Measurements from ENCODE around the gene FGA. TPM values are rescaled to one million over a fixed set of nuclear protein-coding genes. Genes with fewer than 3 reads are reported as not detected.

Gene FGA
- polyA plus RNA-seq (2012; rRNA removed), result not detected in 2 replicates
- polyA plus RNA-seq (2012; cell fraction: cytosol; rRNA removed), result 0.03 TPM in 1 of 2 replicates, not detected in the other
- not detected in 2 replicates for polyA plus RNA-seq (2012; cell fraction: nucleus; rRNA removed)

- no peak within 1 kb of the TSS for H3K9ac ChIP-seq
- ChIA-PET CTCF (no interaction called here), POLR2A (no interaction called here)
- WGBS (ENCODE audit: low lambda C conversion rate), result 6% methylated on average over 3 of the region's 3 CpGs
- no peak within 1 kb of the TSS for H3K27ac ChIP-seq (ENCODE audit: low read depth in 2 of 2, low read length in 1 of 2)
- H3K4me2 ChIP-seq, result no peak within 1 kb of the TSS
- no peaks in the 10 kb centered on the region for H3K79me2 ChIP-seq (ENCODE audit: insufficient read depth)
- H3K9me3 ChIP-seq, result no peaks in the 10 kb centered on the region
- H2AFZ ChIP-seq (ENCODE audit: low read depth), result no peak within 1 kb of the TSS
- H3K9me2 ChIP-seq, result no peaks in the 10 kb centered on the region
- H3K4me3 ChIP-seq (ENCODE audit: low read depth in 2 of 2, low read length in 1 of 2), result no peak within 1 kb of the TSS
- no peak for TF ChIP-seq MEF2A (IDR thresholded peaks at IDR 0.05; ENCODE audit: borderline replicate concordance, low read depth)
- no peaks in the 10 kb centered on the region for H4K20me1 ChIP-seq (ENCODE audit: insufficient read depth)
- H3F3A ChIP-seq (replicated peaks; ENCODE audit: insufficient read depth), result no peaks in the 10 kb centered on the region
- peaks cover 17% of the 10 kb centered on the region for H3K27me3 ChIP-seq (ENCODE audit: insufficient read depth)
- no peaks in the 10 kb centered on the region for H3K36me3 ChIP-seq (replicated peaks in 1 of 2; ENCODE audit: control insufficient read depth in 1 of 2, insufficient read depth in 2 of 2, low read length in 1 of 2)
- no peak for DNase-seq
- H3K4me1 ChIP-seq (ENCODE audit: control insufficient read depth in 1 of 2, insufficient read depth in 2 of 2, low read depth in 1 of 2, low read length in 1 of 2), result no peaks in the 10 kb centered on the region
Observed at GRCh38 chr4:154590329-154591006, at the start of gene FGA. Gene FGA (minus strand): TSS chr4:154590742. CDS start chr4:154590687, 55 bp downstream.

- H3K27ac ChIP-seq (ENCODE audit: low read depth in 2 of 2, low read length in 1 of 2), result no peak overlapping the region
- H3K79me2 ChIP-seq (ENCODE audit: insufficient read depth), result no peaks in the 10 kb centered on the region
- H3K9ac ChIP-seq, result no peak overlapping the region
- no peaks in the 10 kb centered on the region for H3K9me2 ChIP-seq
- WGBS (ENCODE audit: low lambda C conversion rate), result 2% methylated on average over 3 of the region's 3 CpGs
- H3K4me1 ChIP-seq (ENCODE audit: control insufficient read depth in 1 of 2, insufficient read depth in 2 of 2, low read depth in 1 of 2, low read length in 1 of 2), result no peaks in the 10 kb centered on the region
- H3K36me3 ChIP-seq (replicated peaks in 1 of 2; ENCODE audit: control insufficient read depth in 1 of 2, insufficient read depth in 2 of 2, low read length in 1 of 2), result no peaks in the 10 kb centered on the region
- POLR2A ChIA-PET, result no interaction called here
- no peak overlapping the region for H3K4me2 ChIP-seq
- DNase-seq, result no peak
- no peak overlapping the region for H3K4me3 ChIP-seq (ENCODE audit: low read depth in 2 of 2, low read length in 1 of 2)
- H3K27me3 ChIP-seq (ENCODE audit: insufficient read depth), result peaks cover 12% of the 10 kb centered on the region; the same call in 1 of the 2 replicates
- no peaks in the 10 kb centered on the region for H3F3A ChIP-seq (replicated peaks; ENCODE audit: insufficient read depth)
- H3K9me3 ChIP-seq, result no peaks in the 10 kb centered on the region
- CTCF ChIA-PET, result interaction anchor here (1.4 kb wide), 1 partner anchor 75 kb away, joined by 4 read pairs; no protein-coding TSS in a partner anchor
- H4K20me1 ChIP-seq (ENCODE audit: insufficient read depth), result no peaks in the 10 kb centered on the region
- no peak overlapping the region for H2AFZ ChIP-seq (ENCODE audit: low read depth)
- no peak for TF ChIP-seq NFIC (IDR thresholded peaks at IDR 0.05; ENCODE audit: borderline replicate concordance)
- no peak for TF ChIP-seq FOXM1 (IDR thresholded peaks at IDR 0.05; ENCODE audit: low read depth)
- no peak for TF ChIP-seq NRF1 (IDR thresholded peaks at IDR 0.05; ENCODE audit: low read depth, low read length)
- no peak for TF ChIP-seq FOSL2 (IDR thresholded peaks at IDR 0.05; ENCODE audit: borderline replicate concordance, low read depth)
- TF ChIP-seq POLR2AphosphoS5 (IDR thresholded peaks at IDR 0.05; ENCODE audit: low read depth, low read length), result no peak
- no peak for TF ChIP-seq EP300 (IDR thresholded peaks at IDR 0.05; ENCODE audit: borderline replicate concordance in 1 of 2, low read depth in 1 of 2, low read length in 1 of 2)
Observed at GRCh38 chr4:154634058-154634457, 43.5 kb upstream of the FGA start.

GRCh38 chr4:154631828-154632227, 41.3 kb upstream of the FGA start:
- no peaks in the 10 kb centered on the region for H3K9me3 ChIP-seq
- H3K9ac ChIP-seq, result no peak overlapping the region
- peaks cover 20% of the 10 kb centered on the region; the same call in 1 of the 2 replicates for H3K27me3 ChIP-seq (ENCODE audit: insufficient read depth)
- no peak overlapping the region for H3K4me3 ChIP-seq (ENCODE audit: low read depth in 2 of 2, low read length in 1 of 2)
- no peaks in the 10 kb centered on the region for H4K20me1 ChIP-seq (ENCODE audit: insufficient read depth)
- no peaks in the 10 kb centered on the region for H3K79me2 ChIP-seq (ENCODE audit: insufficient read depth)
- ChIA-PET POLR2A (no interaction called here), CTCF (interaction anchor here (0.6 to 0.8 kb wide), 2 partner anchors 9 to 112 kb away, joined by 3 read pairs; partner anchors contain the start of gene LRAT)
- no peaks in the 10 kb centered on the region for H3K36me3 ChIP-seq (replicated peaks in 1 of 2; ENCODE audit: control insufficient read depth in 1 of 2, insufficient read depth in 2 of 2, low read length in 1 of 2)
- 0% methylated on average over 2 of the region's 2 CpGs for WGBS (ENCODE audit: low lambda C conversion rate)
- no peak overlapping the region for H3K4me2 ChIP-seq
- DNase-seq, result no peak
- H3K4me1 ChIP-seq (ENCODE audit: control insufficient read depth in 1 of 2, insufficient read depth in 2 of 2, low read depth in 1 of 2, low read length in 1 of 2), result no peaks in the 10 kb centered on the region; a peak in 1 of 4 replicates
- H3K9me2 ChIP-seq, result no peaks in the 10 kb centered on the region
- H3F3A ChIP-seq (replicated peaks; ENCODE audit: insufficient read depth), result no peaks in the 10 kb centered on the region
- H3K27ac ChIP-seq (ENCODE audit: low read depth in 2 of 2, low read length in 1 of 2), result no peak overlapping the region
- no peak overlapping the region for H2AFZ ChIP-seq (ENCODE audit: low read depth)
- TF ChIP-seq TEAD4 (IDR thresholded peaks at IDR 0.05; ENCODE audit: borderline replicate concordance, insufficient read depth) (no peak), FOXJ3 (CRISPR knock-in tag; IDR thresholded peaks at IDR 0.05) (no peak), SIN3A (IDR thresholded peaks at IDR 0.05; ENCODE audit: borderline replicate concordance, low read depth, low read length) (no peak), ZBTB33 (IDR thresholded peaks at IDR 0.05; ENCODE audit: borderline replicate concordance, low read depth) (no peak), REST (IDR thresholded peaks at IDR 0.05; ENCODE audit: low read depth, low read length) (no peak), FOSL2 (IDR thresholded peaks at IDR 0.05; ENCODE audit: borderline replicate concordance, low read depth) (no peak), GABPA (IDR thresholded peaks at IDR 0.05; ENCODE audit: low read depth) (no peak), ELF1 (IDR thresholded peaks at IDR 0.05) (no peak), MXI1 (IDR thresholded peaks at IDR 0.05; ENCODE audit: low read depth, low read length) (no peak)
